IPS-NIHi7 (cell line): ENCODE measurements around the gene MIAT.

Source experiments
- DNase-seq: peaks from one replicate; pipeline ENCODE4 v3.0.0; 2012; ENCODE audit warnings: mixed read lengths; ENCODE audit errors: extremely low spot score

The MIAT gene

GRCh38 chr22:26669060-26669481, 11.7 kb downstream of the MIAT start:
- DNase-seq, result peak; percentile 40

- DNase-seq, result no peak
These were observed 13.1 kb downstream of the MIAT start for GRCh38 chr22:26670459-26670858.

- no peak for DNase-seq
These were observed 14.1 kb downstream of the MIAT start for GRCh38 chr22:26671317-26672059.

- DNase-seq, result no peak
These were observed 14.7 kb downstream of the MIAT start for GRCh38 chr22:26672060-26672471.

GRCh38 chr22:26672590-26673468, 15.4 kb downstream of the MIAT start:
- peak; percentile 88 for DNase-seq

GRCh38 chr22:26673486-26673885, 16.1 kb downstream of the MIAT start:
- DNase-seq, result no peak

GRCh38 chr22:26674211-26675190, 17.1 kb downstream of the MIAT start:
- no peak for DNase-seq

GRCh38 chr22:26675687-26676268, 18.4 kb downstream of the MIAT start:
- no peak for DNase-seq

GRCh38 chr22:26677217-26677616, 19.8 kb downstream of the MIAT start:
- no peak for DNase-seq

GRCh38 chr22:26679003-26679629, 21.7 kb downstream of the MIAT start:
- DNase-seq, result peak; percentile 86

GRCh38 chr22:26680485-26680884, 23.1 kb downstream of the MIAT start:
- no peak for DNase-seq

- peak; percentile 79 for DNase-seq
These were observed 24.0 kb downstream of the MIAT start for GRCh38 chr22:26681395-26681821.

- DNase-seq, result no peak
These were observed 26.8 kb downstream of the MIAT start for GRCh38 chr22:26684168-26684567.

GRCh38 chr22:26685601-26686000, 28.2 kb downstream of the MIAT start:
- DNase-seq, result no peak

GRCh38 chr22:26687439-26687838, 30.1 kb downstream of the MIAT start:
- no peak for DNase-seq

- no peak for DNase-seq
These were observed 32.3 kb downstream of the MIAT start for GRCh38 chr22:26689513-26690301.

- no peak for DNase-seq
These were observed 33.4 kb downstream of the MIAT start for GRCh38 chr22:26690654-26691376.

GRCh38 chr22:26691377-26691716, 34.0 kb downstream of the MIAT start:
- no peak for DNase-seq

GRCh38 chr22:26692215-26692614, 34.8 kb downstream of the MIAT start:
- DNase-seq, result no peak
